Measurements from ENCODE around the gene RPS26.

DNA sequence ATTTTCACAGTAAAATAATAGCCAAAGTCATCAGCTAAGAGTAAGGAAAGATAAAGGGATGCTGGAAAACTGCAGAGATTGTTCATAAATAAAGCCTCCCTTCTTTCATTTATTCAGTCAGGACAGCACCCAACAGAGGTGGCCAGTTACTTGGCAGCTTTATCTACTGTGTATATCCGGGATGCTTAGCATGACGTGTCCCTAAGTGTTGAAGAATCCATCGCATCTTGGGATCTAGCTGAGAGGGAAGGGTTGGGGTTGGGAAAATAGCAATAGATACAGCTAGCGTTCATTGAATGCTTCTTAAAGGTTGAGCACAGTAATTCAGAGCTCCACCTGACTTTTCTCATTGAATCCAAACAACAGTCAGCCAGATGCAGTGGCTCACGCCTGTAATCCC is 32.7 kb downstream of the RPS26 start:
- TF ChIP-seq POLR2A (IDR thresholded peaks at IDR 0.05; ENCODE audit: borderline replicate concordance, extremely low read depth, insufficient read depth, insufficient read length) (no peak), POLR2AphosphoS5 (IDR thresholded peaks at IDR 0.05; ENCODE audit: low read depth, low read length) (no peak), EZH2 (IDR thresholded peaks at IDR 0.05) (no peak), CEBPB (IDR thresholded peaks at IDR 0.05; ENCODE audit: low read depth) (no peak), SP1 (IDR thresholded peaks at IDR 0.05; ENCODE audit: low read depth) (no peak), FOSL1 (IDR thresholded peaks at IDR 0.05; ENCODE audit: low read depth) (no peak), TCF7L2 (IDR thresholded peaks at IDR 0.05; ENCODE audit: borderline replicate concordance, extremely low read depth, insufficient read depth, insufficient read length) (no peak), JUND (IDR thresholded peaks at IDR 0.05) (no peak), EGR1 (IDR thresholded peaks at IDR 0.05; ENCODE audit: low read depth) (no peak)
- TF ChIP-seq, protein P1, sequence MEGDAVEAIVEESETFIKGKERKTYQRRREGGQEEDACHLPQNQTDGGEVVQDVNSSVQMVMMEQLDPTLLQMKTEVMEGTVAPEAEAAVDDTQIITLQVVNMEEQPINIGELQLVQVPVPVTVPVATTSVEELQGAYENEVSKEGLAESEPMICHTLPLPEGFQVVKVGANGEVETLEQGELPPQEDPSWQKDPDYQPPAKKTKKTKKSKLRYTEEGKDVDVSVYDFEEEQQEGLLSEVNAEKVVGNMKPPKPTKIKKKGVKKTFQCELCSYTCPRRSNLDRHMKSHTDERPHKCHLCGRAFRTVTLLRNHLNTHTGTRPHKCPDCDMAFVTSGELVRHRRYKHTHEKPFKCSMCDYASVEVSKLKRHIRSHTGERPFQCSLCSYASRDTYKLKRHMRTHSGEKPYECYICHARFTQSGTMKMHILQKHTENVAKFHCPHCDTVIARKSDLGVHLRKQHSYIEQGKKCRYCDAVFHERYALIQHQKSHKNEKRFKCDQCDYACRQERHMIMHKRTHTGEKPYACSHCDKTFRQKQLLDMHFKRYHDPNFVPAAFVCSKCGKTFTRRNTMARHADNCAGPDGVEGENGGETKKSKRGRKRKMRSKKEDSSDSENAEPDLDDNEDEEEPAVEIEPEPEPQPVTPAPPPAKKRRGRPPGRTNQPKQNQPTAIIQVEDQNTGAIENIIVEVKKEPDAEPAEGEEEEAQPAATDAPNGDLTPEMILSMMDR (IDR thresholded peaks at IDR 0.05 in 2 of 3, conservative IDR thresholded peaks at IDR 0.05 in 1 of 3; ENCODE audit: borderline replicate concordance in 1 of 3, insufficient read depth in 1 of 3, low read depth in 2 of 3, low read length in 2 of 3), result no peak
- TF ChIP-seq, protein P2, sequence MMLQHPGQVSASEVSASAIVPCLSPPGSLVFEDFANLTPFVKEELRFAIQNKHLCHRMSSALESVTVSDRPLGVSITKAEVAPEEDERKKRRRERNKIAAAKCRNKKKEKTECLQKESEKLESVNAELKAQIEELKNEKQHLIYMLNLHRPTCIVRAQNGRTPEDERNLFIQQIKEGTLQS (IDR thresholded peaks at IDR 0.05), result no peak
- TF ChIP-seq, protein P3, sequence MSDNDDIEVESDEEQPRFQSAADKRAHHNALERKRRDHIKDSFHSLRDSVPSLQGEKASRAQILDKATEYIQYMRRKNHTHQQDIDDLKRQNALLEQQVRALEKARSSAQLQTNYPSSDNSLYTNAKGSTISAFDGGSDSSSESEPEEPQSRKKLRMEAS (IDR thresholded peaks at IDR 0.05), result no peak
- TF ChIP-seq, protein P4, sequence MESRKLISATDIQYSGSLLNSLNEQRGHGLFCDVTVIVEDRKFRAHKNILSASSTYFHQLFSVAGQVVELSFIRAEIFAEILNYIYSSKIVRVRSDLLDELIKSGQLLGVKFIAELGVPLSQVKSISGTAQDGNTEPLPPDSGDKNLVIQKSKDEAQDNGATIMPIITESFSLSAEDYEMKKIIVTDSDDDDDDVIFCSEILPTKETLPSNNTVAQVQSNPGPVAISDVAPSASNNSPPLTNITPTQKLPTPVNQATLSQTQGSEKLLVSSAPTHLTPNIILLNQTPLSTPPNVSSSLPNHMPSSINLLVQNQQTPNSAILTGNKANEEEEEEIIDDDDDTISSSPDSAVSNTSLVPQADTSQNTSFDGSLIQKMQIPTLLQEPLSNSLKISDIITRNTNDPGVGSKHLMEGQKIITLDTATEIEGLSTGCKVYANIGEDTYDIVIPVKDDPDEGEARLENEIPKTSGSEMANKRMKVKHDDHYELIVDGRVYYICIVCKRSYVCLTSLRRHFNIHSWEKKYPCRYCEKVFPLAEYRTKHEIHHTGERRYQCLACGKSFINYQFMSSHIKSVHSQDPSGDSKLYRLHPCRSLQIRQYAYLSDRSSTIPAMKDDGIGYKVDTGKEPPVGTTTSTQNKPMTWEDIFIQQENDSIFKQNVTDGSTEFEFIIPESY (IDR thresholded peaks at IDR 0.05; ENCODE audit: extremely low read depth, insufficient replicate concordance, low read length), result no peak

All from HCT116 (cell line).